GM04504 (cell line): ENCODE results near the gene APOM.

Experiments
- DNase-seq: peaks from one replicate; pipeline ENCODE4 v3.0.0-alpha.2; 2012; ENCODE audit warnings: low read depth

APOM gene

GRCh38 chr6:31655349-31656237 is at the start of gene APOM:
APOM (plus strand) TSS chr6:31655894; CDS start chr6:31655967, 73 bp downstream.
- DNase-seq: no peak

GRCh38 chr6:31607317-31607716 is 48.4 kb upstream of the APOM start:
- no peak for DNase-seq

- no peak for DNase-seq
Observed at GRCh38 chr6:31609519-31610406, 45.9 kb upstream of the APOM start.

GRCh38 chr6:31610968-31611367 is 44.7 kb upstream of the APOM start:
- no peak for DNase-seq

- DNase-seq: no peak
Observed at GRCh38 chr6:31614075-31614619, 41.5 kb upstream of the APOM start.

- no peak for DNase-seq
Observed at GRCh38 chr6:31614684-31615578, 40.8 kb upstream of the APOM start, which contains the start of gene AIF1. AIF1 (plus strand) TSS chr6:31615234; CDS start chr6:31615330, 96 bp downstream.

GRCh38 chr6:31615748-31616147 is 39.9 kb upstream of the APOM start:
- DNase-seq: no peak

- DNase-seq: no peak
Observed at GRCh38 chr6:31617010-31617409, 38.7 kb upstream of the APOM start.

GRCh38 chr6:31619805-31620585 is 35.7 kb upstream of the APOM start:
- peak; percentile 98 for DNase-seq

GRCh38 chr6:31620586-31621319 is 34.9 kb upstream of the APOM start, which contains the start of gene PRRC2A:
PRRC2A (plus strand) TSS chr6:31620715; CDS start chr6:31622790, 2,075 bp downstream.
- DNase-seq: no peak

GRCh38 chr6:31621320-31621939 is 34.3 kb upstream of the APOM start:
- no peak for DNase-seq

- DNase-seq: no peak
Observed at GRCh38 chr6:31621991-31622390, 33.7 kb upstream of the APOM start.

GRCh38 chr6:31622684-31623091 is 33.0 kb upstream of the APOM start:
- DNase-seq: no peak

GRCh38 chr6:31624070-31624469 is 31.6 kb upstream of the APOM start:
- DNase-seq: no peak

- no peak for DNase-seq
Observed at GRCh38 chr6:31626952-31627351, 28.7 kb upstream of the APOM start.

GRCh38 chr6:31627690-31628287 is 27.9 kb upstream of the APOM start:
- no peak for DNase-seq

- DNase-seq: no peak
Observed at GRCh38 chr6:31629014-31629413, 26.7 kb upstream of the APOM start.

GRCh38 chr6:31630177-31630934 is 25.3 kb upstream of the APOM start:
- DNase-seq: no peak
